Measurements from ENCODE around the gene CLCA2.

Gene CLCA2

DNA sequence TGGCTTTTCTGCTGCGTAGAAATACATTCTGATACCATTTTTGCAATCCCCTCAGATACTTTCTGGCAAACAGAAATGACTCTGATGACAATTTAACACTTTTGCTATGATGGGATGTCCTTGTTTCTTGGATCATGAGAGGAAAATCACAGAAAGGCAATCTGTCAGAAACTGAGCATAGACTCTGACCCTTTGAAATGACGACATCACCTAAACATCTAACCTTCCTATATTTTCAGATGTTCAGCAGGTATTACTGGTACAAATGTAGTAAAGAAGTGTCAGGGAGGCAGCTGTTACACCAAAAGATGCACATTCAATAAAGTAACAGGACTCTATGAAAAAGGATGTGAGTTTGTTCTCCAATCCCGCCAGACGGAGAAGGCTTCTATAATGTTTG is 58.0 kb downstream of the CLCA2 start:
- no peak for DNase-seq (ENCODE audit: extremely low read depth, low read depth)
- TF ChIP-seq, protein P1, sequence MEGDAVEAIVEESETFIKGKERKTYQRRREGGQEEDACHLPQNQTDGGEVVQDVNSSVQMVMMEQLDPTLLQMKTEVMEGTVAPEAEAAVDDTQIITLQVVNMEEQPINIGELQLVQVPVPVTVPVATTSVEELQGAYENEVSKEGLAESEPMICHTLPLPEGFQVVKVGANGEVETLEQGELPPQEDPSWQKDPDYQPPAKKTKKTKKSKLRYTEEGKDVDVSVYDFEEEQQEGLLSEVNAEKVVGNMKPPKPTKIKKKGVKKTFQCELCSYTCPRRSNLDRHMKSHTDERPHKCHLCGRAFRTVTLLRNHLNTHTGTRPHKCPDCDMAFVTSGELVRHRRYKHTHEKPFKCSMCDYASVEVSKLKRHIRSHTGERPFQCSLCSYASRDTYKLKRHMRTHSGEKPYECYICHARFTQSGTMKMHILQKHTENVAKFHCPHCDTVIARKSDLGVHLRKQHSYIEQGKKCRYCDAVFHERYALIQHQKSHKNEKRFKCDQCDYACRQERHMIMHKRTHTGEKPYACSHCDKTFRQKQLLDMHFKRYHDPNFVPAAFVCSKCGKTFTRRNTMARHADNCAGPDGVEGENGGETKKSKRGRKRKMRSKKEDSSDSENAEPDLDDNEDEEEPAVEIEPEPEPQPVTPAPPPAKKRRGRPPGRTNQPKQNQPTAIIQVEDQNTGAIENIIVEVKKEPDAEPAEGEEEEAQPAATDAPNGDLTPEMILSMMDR (IDR thresholded peaks at IDR 0.05; ENCODE audit: low read depth, low read length, missing control alignments) = no peak
- no peak overlapping the region for H3K4me3 ChIP-seq (replicated peaks; ENCODE audit: low read depth, low read length)

DNA sequence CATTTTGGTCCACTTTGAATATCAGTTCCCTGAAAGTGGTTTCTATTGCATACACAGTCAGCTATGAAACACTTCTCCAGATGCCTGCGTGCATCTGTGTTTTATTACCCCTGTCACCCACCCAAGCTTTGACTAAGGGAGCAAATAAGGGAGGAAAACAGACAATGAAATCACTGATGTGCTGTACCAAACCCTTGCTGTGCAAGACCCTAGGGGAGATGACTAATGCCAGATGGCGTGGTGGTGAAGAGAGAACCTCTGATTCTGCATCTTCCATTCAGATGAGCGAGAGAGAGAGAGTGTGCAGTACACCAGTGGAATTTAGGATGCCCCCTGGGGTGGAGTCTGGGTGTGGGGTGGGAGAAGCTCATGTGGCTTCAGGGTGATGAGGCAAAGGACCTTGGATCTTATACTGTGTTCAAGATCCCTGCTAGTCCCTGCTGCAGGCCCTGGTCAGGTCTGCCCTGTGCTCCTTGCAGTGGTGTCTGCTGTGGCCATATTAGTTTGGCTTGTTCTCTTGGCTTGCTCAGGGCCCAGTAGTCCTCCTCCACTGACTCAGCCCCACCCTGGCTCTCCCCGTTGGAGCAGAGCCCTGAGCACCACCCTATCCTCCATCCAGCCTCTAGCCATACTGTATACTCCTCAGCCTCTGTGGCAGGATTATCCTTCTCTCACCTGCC is 63.3 kb downstream of the CLCA2 start:
- H3K4me3 ChIP-seq (replicated peaks; ENCODE audit: low read depth, low read length) = no peak overlapping the region
- peak; percentile 92 for DNase-seq (ENCODE audit: extremely low read depth, low read depth)
- TF ChIP-seq, protein P1 (IDR thresholded peaks at IDR 0.05; ENCODE audit: low read depth, low read length, missing control alignments) = no peak

DNA sequence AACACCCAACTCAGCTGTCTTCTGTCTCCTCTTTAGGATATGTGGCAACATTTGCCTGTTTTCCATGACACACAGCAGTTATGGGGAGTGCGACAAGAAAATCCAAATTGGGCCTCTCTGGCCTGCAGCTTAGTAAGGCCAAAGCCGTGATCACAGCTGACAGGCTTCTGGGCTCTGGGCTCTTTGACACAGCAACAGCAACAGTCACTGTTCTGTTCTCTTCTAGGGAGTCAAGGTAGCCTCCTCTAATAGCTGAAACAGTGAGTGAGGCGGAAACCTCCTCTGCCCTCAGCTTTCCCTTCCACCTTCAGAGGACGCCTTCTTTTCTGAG is 63.8 kb downstream of the CLCA2 start:
- H3K4me3 ChIP-seq (replicated peaks; ENCODE audit: low read depth, low read length) = no peak overlapping the region
- DNase-seq (ENCODE audit: extremely low read depth, low read depth) = no peak
- TF ChIP-seq, protein P1 (IDR thresholded peaks at IDR 0.05; ENCODE audit: low read depth, low read length, missing control alignments) = no peak

DNA sequence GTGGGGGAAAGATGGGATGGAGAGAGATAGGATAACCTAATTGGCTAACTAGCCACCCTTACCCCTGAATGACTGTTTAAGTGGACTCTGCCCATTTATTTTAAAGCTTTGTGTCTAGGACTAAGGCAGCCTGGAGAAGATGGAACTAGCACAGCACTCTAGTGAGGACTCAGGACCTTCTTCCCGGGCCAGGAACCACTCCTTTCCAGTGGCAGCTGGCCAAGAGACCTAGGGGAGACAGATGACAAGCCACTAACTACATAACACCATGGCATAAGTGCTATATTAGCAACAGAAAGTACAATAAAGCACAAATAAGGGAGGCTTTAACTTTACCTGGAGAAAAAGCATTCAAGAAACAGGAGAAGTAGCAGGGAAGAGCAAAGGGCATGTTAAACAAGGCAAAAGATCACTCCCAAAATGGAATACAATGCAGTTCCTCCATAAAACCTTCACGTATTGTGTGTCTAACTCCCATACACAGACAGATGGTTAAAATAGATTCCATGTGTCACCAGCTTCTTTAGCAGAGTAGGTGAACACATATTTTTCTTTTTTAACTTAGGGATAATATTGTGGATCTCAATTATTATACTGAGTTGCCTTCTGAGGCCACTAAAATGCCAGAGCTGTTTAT is 65.4 kb downstream of the CLCA2 start:
- DNase-seq (ENCODE audit: extremely low read depth, low read depth) = no peak
- TF ChIP-seq, protein P1 (IDR thresholded peaks at IDR 0.05; ENCODE audit: low read depth, low read length, missing control alignments) = no peak
- no peak overlapping the region for H3K4me3 ChIP-seq (replicated peaks; ENCODE audit: low read depth, low read length)

DNA sequence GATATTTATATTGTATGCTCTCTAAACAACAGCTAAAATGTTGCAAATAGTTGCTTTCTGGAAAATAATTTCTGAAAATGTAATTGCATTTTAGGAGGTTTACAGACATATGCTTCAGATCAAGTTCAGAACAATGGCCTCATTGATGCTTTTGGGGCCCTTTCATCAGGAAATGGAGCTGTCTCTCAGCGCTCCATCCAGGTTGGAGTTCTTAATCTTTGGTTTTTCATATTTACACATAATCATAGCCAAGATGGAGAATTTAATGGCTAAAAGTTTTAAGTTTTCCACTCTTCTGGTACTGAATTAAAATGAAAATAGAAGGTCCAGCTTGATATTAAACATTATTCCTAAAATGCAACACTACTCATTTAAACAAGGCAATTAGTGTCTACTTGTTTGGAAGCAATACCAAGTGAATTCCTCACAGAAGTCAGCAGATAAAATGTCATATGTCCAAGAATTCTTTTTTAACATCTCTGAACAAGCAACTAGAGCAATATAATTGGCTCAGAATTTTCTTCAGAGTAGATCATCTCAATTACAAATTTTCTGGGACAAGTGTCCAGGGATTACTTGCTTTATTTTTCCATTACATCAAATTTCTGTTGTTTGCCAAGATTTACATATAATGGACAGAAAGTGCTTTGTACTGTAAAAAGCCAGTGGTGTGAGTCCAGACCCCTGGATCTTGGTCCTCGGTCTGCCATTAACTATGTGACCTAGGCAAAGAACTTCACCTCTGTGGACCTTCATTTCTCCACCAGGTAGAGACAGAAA is 67.4 kb downstream of the CLCA2 start:
- no peak for DNase-seq (ENCODE audit: extremely low read depth, low read depth)
- TF ChIP-seq, protein P1 (IDR thresholded peaks at IDR 0.05; ENCODE audit: low read depth, low read length, missing control alignments) = no peak

DNA sequence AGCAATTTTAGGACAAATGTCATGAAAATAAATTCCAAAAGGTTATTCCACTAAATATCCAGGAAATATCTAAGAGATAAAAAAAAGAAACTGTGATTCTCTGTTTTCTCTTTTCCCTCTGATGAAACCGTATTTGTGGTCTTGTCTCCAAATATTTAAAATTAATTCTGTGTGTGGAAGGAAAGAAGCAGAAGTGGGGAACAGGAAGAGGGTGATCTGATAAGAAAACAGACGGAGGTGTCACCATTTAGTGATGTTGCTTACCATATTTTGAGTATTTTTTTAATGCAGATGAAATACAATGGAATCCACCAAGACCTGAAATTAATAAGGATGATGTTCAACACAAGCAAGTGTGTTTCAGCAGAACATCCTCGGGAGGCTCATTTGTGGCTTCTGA is 74.3 kb downstream of the CLCA2 start:
- TF ChIP-seq, protein P1 (IDR thresholded peaks at IDR 0.05; ENCODE audit: low read depth, low read length, missing control alignments) = no peak
- no peak overlapping the region for H3K4me3 ChIP-seq (replicated peaks; ENCODE audit: low read depth, low read length)
- DNase-seq (ENCODE audit: extremely low read depth, low read depth) = no peak

More for the DNA sequence above, 67.4 kb downstream of the CLCA2 start:
- no peak overlapping the region for H3K4me3 ChIP-seq (replicated peaks; ENCODE audit: low read depth, low read length)
